SK-N-SH (cell line): Measurements from ENCODE around the gene ZNF473. TPM values are rescaled to one million over a fixed set of nuclear protein-coding genes. Genes with fewer than 3 reads are reported as not detected.

Experiments used
- CTCF ChIA-PET: fragments of 300-600, 350-600 bp; formaldehyde crosslinking; extraction: SDS; loops from one replicate; lab custom pipeline; 2021; lab: Yijun Ruan, JAX
- POLR2A ChIA-PET: fragments of 350-600 bp; sonication (Branson Sonifier 250); formaldehyde crosslinking; extraction: SDS; loops from one replicate; lab custom pipeline; 2020; ENCODE audit warnings: antibody characterized with exemption, inconsistent platforms; lab: Yijun Ruan, JAX
- DNase-seq: peaks from one replicate; pipeline ENCODE4 v3.0.0; 2012
- H2AFZ ChIP-seq: fragments of 200-600 bp; sonication (generic); 2 replicates; pipeline ENCODE4 v1.8.1; 2016; ENCODE audit warnings: antibody characterized with exemption, mild to moderate bottlenecking, low read depth
- H3F3A ChIP-seq: fragments of 200-600 bp; sonication (generic); replicated peaks from 2 replicates; pipeline ENCODE3; 2016; ENCODE audit warnings: antibody characterized with exemption, mild to moderate bottlenecking; ENCODE audit not compliant: insufficient read depth
- H3K27ac ChIP-seq, 2 experiments: fragments of 200-500 bp in 1 of 2; fragments of 200-600 bp in 1 of 2; sonication (Bioruptor generic) in 1 of 2; sonication (generic), shearing (Covaris generic) in 1 of 2; 2 replicates each; pipeline versions ENCODE4 v1.5.1 to v1.6.1; 2014 to 2016; ENCODE audit warnings: low read depth in 2 of 2, inconsistent platforms in 1 of 2, low read length in 1 of 2, mild to moderate bottlenecking in 1 of 2, mixed read lengths in 1 of 2
- H3K27me3 ChIP-seq: fragments of 200-600 bp; sonication (generic), shearing (Covaris generic); 2 replicates; pipeline ENCODE4 v1.6.1; 2016; ENCODE audit warnings: mixed run types; ENCODE audit not compliant: insufficient read depth
- H3K36me3 ChIP-seq, 2 experiments: fragments of 200-500 bp in 1 of 2; fragments of 200-600 bp in 1 of 2; sonication (Bioruptor generic) in 1 of 2; sonication (generic) in 1 of 2; replicated peaks in 1 of 2; 2 replicates each; pipeline versions ENCODE3 to v1.5.1; 2014 to 2016; ENCODE audit warnings: low read length in 1 of 2, mild to moderate bottlenecking in 1 of 2; ENCODE audit not compliant: insufficient read depth in 2 of 2, control insufficient read depth in 1 of 2
- H3K4me1 ChIP-seq, 2 experiments: fragments of 200-500 bp in 1 of 2; fragments of 200-600 bp in 1 of 2; sonication (Bioruptor generic) in 1 of 2; sonication (generic), shearing (Covaris generic) in 1 of 2; 2 replicates each; pipeline versions ENCODE4 v1.5.1 to v1.6.1; 2014 to 2016; ENCODE audit warnings: low read depth in 1 of 2, low read length in 1 of 2, mixed run types in 1 of 2; ENCODE audit not compliant: insufficient read depth in 2 of 2, control insufficient read depth in 1 of 2
- H3K4me2 ChIP-seq: fragments of 200-600 bp; sonication (generic), shearing (Covaris generic); 2 replicates; pipeline ENCODE4 v1.6.1; 2017; ENCODE audit warnings: mixed run types
- H3K4me3 ChIP-seq, 2 experiments: fragments of 200-500 bp in 1 of 2; fragments of 200-600 bp in 1 of 2; sonication (Bioruptor generic) in 1 of 2; sonication (generic), shearing (Covaris generic) in 1 of 2; 2 replicates each; pipeline versions ENCODE4 v1.5.1 to v1.8.1; 2014 to 2016; ENCODE audit warnings: low read depth in 2 of 2, inconsistent platforms in 1 of 2, low read length in 1 of 2, mild to moderate bottlenecking in 1 of 2, mixed read lengths in 1 of 2, moderate library complexity in 1 of 2
- H3K79me2 ChIP-seq: fragments of 200-600 bp; sonication (generic); 2 replicates; pipeline ENCODE4 v1.8.1; 2017; ENCODE audit warnings: mild to moderate bottlenecking; ENCODE audit not compliant: insufficient read depth
- H3K9ac ChIP-seq: fragments of 200-600 bp; sonication (generic); 2 replicates; pipeline ENCODE4 v1.6.1; 2017; ENCODE audit warnings: mixed run types
- H3K9me2 ChIP-seq: fragments of 200-600 bp; sonication (generic); 2 replicates; pipeline ENCODE4 v1.6.1; 2017; ENCODE audit warnings: mixed run types
- H3K9me3 ChIP-seq: fragments of 200-600 bp; sonication (generic); 2 replicates; pipeline ENCODE4 v1.6.1; 2017; ENCODE audit warnings: mixed run types, mild to moderate bottlenecking, moderate library complexity
- H4K20me1 ChIP-seq: fragments of 200-600 bp; sonication (generic); 2 replicates; pipeline ENCODE4 v1.6.1; 2017; ENCODE audit warnings: mild to moderate bottlenecking, mixed run types; ENCODE audit not compliant: insufficient read depth
- CHD2 ChIP-seq: fragments of 150-350 bp; IDR thresholded peaks from 2 replicates; pipeline ENCODE4 v1.6.1; 2018; ENCODE audit warnings: low read length; ENCODE audit not compliant: partially characterized antibody
- ELF1 ChIP-seq: IDR thresholded peaks from 2 replicates; pipeline ENCODE4 v1.4.0; 2012
- EP300 ChIP-seq, 2 experiments: IDR thresholded peaks; 2 replicates each; pipeline versions ENCODE4 v1.4.0 to v1.6.1; 2012; ENCODE audit warnings: borderline replicate concordance in 1 of 2, low read depth in 1 of 2, low read length in 1 of 2
- EZH2phosphoT487 ChIP-seq: fragments of 200-600 bp; sonication (generic); IDR thresholded peaks from 2 replicates; pipeline ENCODE4 v1.6.1; 2017; ENCODE audit warnings: low read depth, mixed run types, mild to moderate bottlenecking, antibody characterized with exemption, moderate library complexity, borderline replicate concordance
- FOXJ3 ChIP-seq: sonication (generic); formaldehyde crosslinking; IDR thresholded peaks from 2 replicates; pipeline ENCODE4 v1.5.1; 2020; ENCODE audit warnings: mild to moderate bottlenecking, missing genetic modification reagents
- FOXM1 ChIP-seq: IDR thresholded peaks from 2 replicates; pipeline ENCODE4 v1.4.0; 2012; ENCODE audit warnings: low read depth, mild to moderate bottlenecking
- JUND ChIP-seq: IDR thresholded peaks from 2 replicates; pipeline ENCODE4 v1.4.0; 2012
- MEF2A ChIP-seq: IDR thresholded peaks from 2 replicates; pipeline ENCODE4 v1.4.0; 2012; ENCODE audit warnings: low read depth, borderline replicate concordance
- MXI1 ChIP-seq: IDR thresholded peaks from 2 replicates; pipeline ENCODE4 v1.6.1; 2012; ENCODE audit warnings: mild to moderate bottlenecking, low read depth, low read length, improper control_type of control experiment
- POLR2AphosphoS5 ChIP-seq: IDR thresholded peaks from 2 replicates; pipeline ENCODE4 v1.6.1; 2012; ENCODE audit warnings: low read depth, low read length
- RAD21 ChIP-seq: IDR thresholded peaks from 2 replicates; pipeline ENCODE4 v1.6.1; 2012; ENCODE audit warnings: mild to moderate bottlenecking, low read length
- RCOR1 ChIP-seq: fragments of 150-350 bp; IDR thresholded peaks from 2 replicates; pipeline ENCODE4 v1.6.1; 2017; ENCODE audit warnings: antibody characterized with exemption, low read length
- REST ChIP-seq: IDR thresholded peaks from 2 replicates; pipeline ENCODE4 v1.6.1; 2012; ENCODE audit warnings: mild to moderate bottlenecking, low read depth, low read length, moderate library complexity
- RFX5 ChIP-seq: IDR thresholded peaks from 2 replicates; pipeline ENCODE4 v1.6.1; 2012; ENCODE audit warnings: mild to moderate bottlenecking, improper control_type of control experiment, low read length
- RXRA ChIP-seq: IDR thresholded peaks from 2 replicates; pipeline ENCODE4 v1.4.0; 2012; ENCODE audit warnings: low read depth, mild to moderate bottlenecking, borderline replicate concordance
- SIN3A ChIP-seq: IDR thresholded peaks from 2 replicates; pipeline ENCODE4 v1.6.1; 2012; ENCODE audit warnings: low read depth, mild to moderate bottlenecking, low read length, moderate library complexity, borderline replicate concordance
- USF1 ChIP-seq: IDR thresholded peaks from 2 replicates; pipeline ENCODE4 v1.4.0; 2012; ENCODE audit warnings: low read depth, borderline replicate concordance
- ZBTB33 ChIP-seq: IDR thresholded peaks from 2 replicates; pipeline ENCODE4 v1.4.0; 2012; ENCODE audit warnings: low read depth, borderline replicate concordance
- WGBS: methylation state at CpG from one replicate; pipeline ENCODE4 v1.1.6; 2017; ENCODE audit warnings: low lambda C conversion rate; 5-methylcytosine and 5-hydroxymethylcytosine counted together
- polyA plus RNA-seq, 3 experiments: library from polyadenylated mRNA; depleted of rRNA; stranded (reverse); fragments of >200 nt; gene quantifications; 2 replicates each; pipeline ENCODE4 v1.2.3, GENCODE V29; 2012
- TF ChIP-seq, protein P1 (sequence below): fragments of 150-350 bp; IDR thresholded peaks from 2 replicates; pipeline ENCODE4 v1.6.1; 2017; ENCODE audit warnings: antibody characterized with exemption, low read length, low read depth, borderline replicate concordance
- TF ChIP-seq, protein P2 (sequence below): IDR thresholded peaks from 2 replicates; pipeline ENCODE4 v1.4.0; 2012; ENCODE audit warnings: low read depth

Gene ZNF473
- polyA plus RNA-seq, 1 of the 3 experiments (the other 2 are of a cell fraction), result 5.4 TPM

- Histone ChIP-seq H3K4me3 (no peak overlapping the region), H3F3A (no peaks in the 10 kb centered on the region), H3K4me1 (peaks cover 0 to 8% of the 10 kb centered on the region in 2 experiments; a peak in 1 of 4 replicates), H2AFZ (no peak overlapping the region), H3K27ac (no peak overlapping the region), H3K9me2 (no peaks in the 10 kb centered on the region), H3K4me2 (no peak overlapping the region; the same call in 1 of the 2 replicates), H4K20me1 (no peaks in the 10 kb centered on the region), H3K9me3 (no peaks in the 10 kb centered on the region), H3K79me2 (no peaks in the 10 kb centered on the region), H3K36me3 (peaks cover 8 to 11% of the 10 kb centered on the region in 2 experiments), H3K9ac (no peak overlapping the region), H3K27me3 (no peaks in the 10 kb centered on the region)
- 66% methylated on average over 8 of the region's 8 CpGs for WGBS
- CTCF ChIA-PET, result no interaction called here
- POLR2A ChIA-PET, result no interaction called here
- no peak for DNase-seq
- TF ChIP-seq RAD21 (no peak), RCOR1 (no peak), MXI1 (no peak), RXRA (no peak), CHD2 (no peak), SIN3A (no peak), ELF1 (no peak), POLR2AphosphoS5 (no peak), EP300 (IDR thresholded peaks at IDR 0.05; ENCODE audit: borderline replicate concordance in 1 of 2, low read depth in 1 of 2, low read length in 1 of 2) (no peak), USF1 (no peak), JUND (no peak), FOXJ3 (no peak), REST (no peak), RFX5 (no peak), ZBTB33 (no peak), EZH2phosphoT487 (no peak), MEF2A (no peak), FOXM1 (no peak)
- TF ChIP-seq, protein P1, sequence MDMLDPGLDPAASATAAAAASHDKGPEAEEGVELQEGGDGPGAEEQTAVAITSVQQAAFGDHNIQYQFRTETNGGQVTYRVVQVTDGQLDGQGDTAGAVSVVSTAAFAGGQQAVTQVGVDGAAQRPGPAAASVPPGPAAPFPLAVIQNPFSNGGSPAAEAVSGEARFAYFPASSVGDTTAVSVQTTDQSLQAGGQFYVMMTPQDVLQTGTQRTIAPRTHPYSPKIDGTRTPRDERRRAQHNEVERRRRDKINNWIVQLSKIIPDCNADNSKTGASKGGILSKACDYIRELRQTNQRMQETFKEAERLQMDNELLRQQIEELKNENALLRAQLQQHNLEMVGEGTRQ, result no peak
- TF ChIP-seq, protein P2, sequence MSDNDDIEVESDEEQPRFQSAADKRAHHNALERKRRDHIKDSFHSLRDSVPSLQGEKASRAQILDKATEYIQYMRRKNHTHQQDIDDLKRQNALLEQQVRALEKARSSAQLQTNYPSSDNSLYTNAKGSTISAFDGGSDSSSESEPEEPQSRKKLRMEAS, result no peak
These were observed 26.2 kb downstream of the ZNF473 start for GRCh38 chr19:50051964-50052363.
